ENCODE measurements around the gene ADAM10.

The ADAM10 gene

GRCh38 chr15:58678683-58679082 is 70.8 kb downstream of the ADAM10 start:
- H3K4me3 ChIP-seq (ENCODE audit: low read length) = no peak overlapping the region
- no peak for TF ChIP-seq CTCF (conservative IDR thresholded peaks at IDR 0.05; ENCODE audit: low read depth, low read length)
- DNase-seq (ENCODE audit: low read depth) = no peak

GRCh38 chr15:58677426-58677825 is 72.1 kb downstream of the ADAM10 start:
- DNase-seq (ENCODE audit: low read depth) = no peak
- TF ChIP-seq CTCF (conservative IDR thresholded peaks at IDR 0.05; ENCODE audit: low read depth, low read length) = no peak

GRCh38 chr15:58676766-58677165 is 72.7 kb downstream of the ADAM10 start:
- no peak for TF ChIP-seq CTCF (conservative IDR thresholded peaks at IDR 0.05; ENCODE audit: low read depth, low read length)
- DNase-seq (ENCODE audit: low read depth) = no peak

More at GRCh38 chr15:58677426-58677825, 72.1 kb downstream of the ADAM10 start:
- no peak overlapping the region for H3K4me3 ChIP-seq (ENCODE audit: low read length)

GRCh38 chr15:58671186-58671585 is 78.3 kb downstream of the ADAM10 start:
- no peak for TF ChIP-seq CTCF (conservative IDR thresholded peaks at IDR 0.05; ENCODE audit: low read depth, low read length)
- no peak overlapping the region for H3K4me3 ChIP-seq (ENCODE audit: low read length)
- no peak for DNase-seq (ENCODE audit: low read depth)

More at GRCh38 chr15:58676766-58677165, 72.7 kb downstream of the ADAM10 start:
- H3K4me3 ChIP-seq (ENCODE audit: low read length) = no peak overlapping the region

GRCh38 chr15:58669108-58669507 is 80.4 kb downstream of the ADAM10 start:
- no peak for DNase-seq (ENCODE audit: low read depth)
- H3K4me3 ChIP-seq (ENCODE audit: low read length) = no peak overlapping the region
- TF ChIP-seq CTCF (conservative IDR thresholded peaks at IDR 0.05; ENCODE audit: low read depth, low read length) = no peak

- TF ChIP-seq CTCF (conservative IDR thresholded peaks at IDR 0.05; ENCODE audit: low read depth, low read length) = no peak
- no peak overlapping the region for H3K4me3 ChIP-seq (ENCODE audit: low read length)
- no peak for DNase-seq (ENCODE audit: low read depth)
These were observed 82.5 kb downstream of the ADAM10 start for GRCh38 chr15:58666957-58667356.

- DNase-seq (ENCODE audit: low read depth) = no peak
- H3K4me3 ChIP-seq (ENCODE audit: low read length) = no peak overlapping the region
- TF ChIP-seq CTCF (conservative IDR thresholded peaks at IDR 0.05; ENCODE audit: low read depth, low read length) = no peak
These were observed 83.8 kb downstream of the ADAM10 start for GRCh38 chr15:58665672-58666071.

Measured in retinal pigment epithelial cell (primary cell).